Stimulated activated CD8-positive, alpha-beta memory T cell treated with anti-CD3 and anti-CD28 coated beads, Interleukin-4, amount 100 ng/mL, for 1 hour (primary cell): ENCODE data around the gene RSPH10B2.
"Not testable (repeated sequence)": the region's sequence is repeated elsewhere in the genome, so short reads cannot be mapped to it uniquely, and the experiment has no call there.

ENCODE experiments used
- DNase-seq, 2 donors: peaks; one replicate each; pipeline ENCODE4 v3.0.0-alpha.2; 2020; ENCODE audit warnings: low read depth in 2 of 2, low spot score in 1 of 2

RSPH10B2 gene

DNA sequence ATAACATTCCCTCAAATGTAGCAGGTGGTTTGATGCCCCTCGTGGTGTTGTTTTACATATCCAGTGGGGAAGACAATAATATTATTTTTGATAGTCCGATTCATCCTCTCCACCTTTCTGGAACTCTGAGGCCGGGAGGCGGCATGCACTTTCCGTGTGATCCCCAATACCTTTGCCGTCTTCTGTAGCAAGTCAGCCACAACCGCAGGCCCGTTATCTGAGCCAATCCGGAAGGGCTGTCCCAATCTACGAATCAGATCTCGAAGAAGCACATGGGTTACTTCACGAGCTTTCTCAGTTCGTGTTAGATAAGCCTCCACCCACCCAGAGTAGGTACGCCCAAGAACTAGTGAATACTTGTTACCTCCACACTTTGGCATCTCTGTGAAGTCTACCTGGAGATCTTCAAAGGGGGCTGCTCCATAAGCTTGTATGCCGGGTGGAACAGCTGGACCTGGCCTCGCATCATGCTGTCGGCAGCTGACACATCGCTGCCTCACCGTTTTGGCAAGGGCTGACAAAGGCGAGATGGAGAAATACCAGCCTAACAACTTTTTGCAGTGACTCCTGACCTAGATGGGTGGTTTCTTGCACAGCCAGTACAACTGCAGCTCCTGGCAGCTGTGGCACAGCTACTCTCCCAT, 88.5 kb downstream of the RSPH10B2 start:
- not testable (repeated sequence) for DNase-seq

DNA sequence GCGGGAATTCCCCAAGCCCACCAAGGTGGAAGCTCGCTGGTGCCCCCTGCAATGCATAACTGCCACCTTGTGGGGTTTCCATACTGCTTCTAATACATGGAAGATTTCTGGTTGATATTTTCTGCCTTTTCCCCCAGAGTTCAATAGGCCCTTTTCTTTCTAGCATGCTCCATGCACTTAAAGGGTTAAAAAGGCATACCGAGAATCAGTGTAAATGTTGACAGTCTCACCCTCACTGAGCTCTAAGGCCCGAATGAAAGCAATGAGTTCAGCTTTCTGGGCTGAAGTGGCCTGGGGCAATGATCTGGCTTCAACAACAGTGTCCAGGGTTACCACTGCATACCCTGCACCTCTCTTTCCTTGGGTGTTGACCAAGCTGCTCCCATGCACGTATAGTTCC, 89.2 kb downstream of the RSPH10B2 start:
- DNase-seq: not testable (repeated sequence)

DNA sequence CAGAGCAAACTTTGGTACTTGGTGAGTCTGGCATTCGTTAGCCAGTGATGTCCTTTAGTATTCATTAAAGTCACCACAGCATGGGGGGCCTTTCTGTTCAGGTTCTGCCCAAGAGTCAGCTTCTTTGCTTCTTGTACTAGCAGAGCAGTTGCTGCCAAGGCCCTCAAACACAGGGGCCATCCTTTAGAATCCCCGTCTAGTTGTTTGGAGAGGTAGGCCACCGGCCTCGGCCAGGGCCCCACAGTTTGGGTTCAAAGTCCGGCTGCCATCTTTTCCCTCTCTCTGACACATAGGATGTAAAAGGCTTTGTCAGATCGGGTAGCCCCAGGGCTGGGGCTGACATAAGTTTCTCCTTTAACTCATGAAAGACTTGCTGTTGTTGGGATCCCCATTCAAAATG, 89.8 kb downstream of the RSPH10B2 start:
- not testable (repeated sequence) for DNase-seq

DNA sequence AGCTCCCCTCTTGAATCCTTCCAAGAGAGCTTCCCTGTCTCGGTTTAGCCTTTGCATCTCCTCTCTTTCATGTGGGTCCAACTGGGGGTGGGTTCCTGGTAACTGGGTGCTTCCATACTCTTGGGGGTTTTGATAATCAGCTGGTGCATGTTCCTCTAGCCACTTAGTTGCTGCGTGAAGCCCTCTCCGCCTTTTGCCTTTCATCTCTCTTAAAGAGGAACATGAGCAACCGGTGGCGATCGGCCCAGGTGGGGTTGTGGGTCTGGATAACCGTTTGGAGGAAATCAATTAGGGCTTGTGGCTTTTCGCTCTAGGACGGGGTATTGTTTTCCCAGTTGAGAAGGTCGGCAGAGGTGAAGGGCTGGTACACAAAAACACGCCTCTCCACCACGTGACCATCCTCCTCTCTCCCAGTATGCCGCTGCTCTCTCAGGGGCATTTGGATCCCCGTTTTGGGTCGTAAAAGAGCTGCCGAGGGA, 92.1 kb downstream of the RSPH10B2 start:
- not testable (repeated sequence) for DNase-seq

DNA sequence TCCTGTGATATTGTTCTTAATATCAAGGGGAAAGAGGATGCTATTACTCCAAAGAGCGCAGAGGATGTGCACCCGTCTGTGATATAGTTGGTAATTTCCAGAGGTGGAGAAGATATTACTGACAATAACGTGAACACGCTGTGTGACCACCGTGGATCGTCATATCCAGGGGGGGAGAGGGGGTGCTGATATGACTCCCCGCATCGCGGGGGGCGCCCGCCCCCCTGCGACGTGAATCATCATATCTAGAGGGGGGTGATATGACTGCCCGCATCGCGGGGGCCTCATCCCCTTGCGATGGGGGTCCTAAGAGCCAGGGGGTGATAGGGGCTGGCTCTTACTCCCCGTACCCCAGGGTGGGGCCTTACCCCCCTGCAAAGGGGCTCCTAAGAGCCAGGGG, 93.8 kb downstream of the RSPH10B2 start:
- DNase-seq: not testable (repeated sequence)
